Thoracic aorta (tissue), 2 donors: ENCODE data around the gene ZBTB6. TPM values are rescaled to one million over a fixed set of nuclear protein-coding genes. Genes with fewer than 3 reads are reported as not detected.
"Not testable (repeated sequence)": the region's sequence is repeated elsewhere in the genome, so short reads cannot be mapped to it uniquely, and the experiment has no call there.

Experiments
- ATAC-seq: fragments of 150-250 bp; one replicate; pipeline ENCODE4 v1.8.0; 2017; ENCODE audit warnings: low read depth; ENCODE audit not compliant: insufficient number of reproducible peaks, low FRiP score
- DNase-seq: peaks from one replicate; pipeline ENCODE4 v3.0.0-alpha.2; 2020; ENCODE audit warnings: low spot score
- H3K27ac ChIP-seq, 2 donors: fragments of 200-600 bp; sonication (generic); 1 replicate in 1 of 2; 2 replicates in 1 of 2; pipeline ENCODE4 v1.5.1; 2016; ENCODE audit warnings: mild to moderate bottlenecking in 2 of 2, moderate library complexity in 2 of 2
- H3K27me3 ChIP-seq: fragments of 200-600 bp; sonication (generic); replicated peaks from 2 replicates; pipeline ENCODE4 v1.6.0; 2016; ENCODE audit warnings: mild to moderate bottlenecking; ENCODE audit not compliant: insufficient read depth
- H3K36me3 ChIP-seq: fragments of 200-600 bp; sonication (generic); one replicate; pipeline ENCODE4 v1.5.1; 2016
- H3K4me1 ChIP-seq, 2 donors: fragments of 200-600 bp; sonication (generic); 1 replicate in 1 of 2; 2 replicates in 1 of 2; pipeline versions ENCODE4 v1.5.1 to v1.6.0; 2016; ENCODE audit warnings: low read depth in 2 of 2, mild to moderate bottlenecking in 1 of 2; ENCODE audit not compliant: control insufficient read depth in 1 of 2
- H3K4me3 ChIP-seq: fragments of 200-600 bp; sonication (generic); 2 replicates; pipeline ENCODE4 v1.5.1; 2016; ENCODE audit warnings: mild to moderate bottlenecking
- H3K9me3 ChIP-seq: fragments of 200-600 bp; sonication (generic); 2 replicates; pipeline ENCODE4 v1.5.1; 2016
- CTCF ChIP-seq: fragments of 200-600 bp; sonication (generic); IDR thresholded peaks from one replicate; pipeline ENCODE4 v1.5.1; 2019; ENCODE audit warnings: antibody characterized with exemption
- total RNA-seq, 2 donors: library from RNA; depleted of rRNA; stranded (reverse); fragments of >200 nt; gene quantifications; one replicate each; pipeline versions ENCODE4 v1.1.0 to v1.2.3, GENCODE V29; 2016

ZBTB6 gene
- total RNA-seq, 2 donors from 2014 or later: 6.2 to 8.0 TPM

- no peak for TF ChIP-seq CTCF
- Histone ChIP-seq H3K4me3 (no peak overlapping the region), H3K4me1 (no peaks in the 10 kb centered on the region), H3K36me3 (peaks cover 3% of the 10 kb centered on the region), H3K9me3 (no peaks in the 10 kb centered on the region), H3K27ac (no peak overlapping the region), H3K27me3 (no peaks in the 10 kb centered on the region)
- DNase-seq (no peak), ATAC-seq (no peak)
These were observed 9.6 kb upstream of the ZBTB6 start for GRCh38 chr9:122922713-122923112.

DNA sequence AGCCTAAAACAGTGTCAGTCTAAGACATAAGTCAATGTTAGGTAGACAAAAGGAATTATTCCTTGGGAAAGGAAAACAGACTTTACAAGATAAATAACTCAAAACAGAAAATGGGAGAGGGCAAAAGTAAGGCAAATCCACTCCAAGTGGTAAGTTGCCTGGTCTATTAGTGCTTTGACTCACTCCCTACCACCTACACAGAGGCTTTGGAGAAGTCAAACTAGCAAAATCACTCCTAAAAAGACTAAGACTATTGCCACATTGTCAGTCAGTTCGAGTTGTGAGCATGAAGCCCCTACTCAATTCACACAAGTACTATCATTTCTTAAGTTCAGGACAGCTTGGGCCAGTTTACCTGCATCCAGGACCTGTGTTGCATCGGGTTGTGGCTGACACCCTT, 5.2 kb upstream of the ZBTB6 start:
- ATAC-seq: no peak
- no peak for DNase-seq
- H3K36me3 ChIP-seq: peaks cover 3% of the 10 kb centered on the region
- H3K27me3 ChIP-seq: no peaks in the 10 kb centered on the region
- no peak overlapping the region for H3K4me3 ChIP-seq
- peaks cover 0 to 6% of the 10 kb centered on the region in 2 donors for H3K4me1 ChIP-seq
- no peaks in the 10 kb centered on the region for H3K9me3 ChIP-seq
- no peak overlapping the region for H3K27ac ChIP-seq
- no peak for TF ChIP-seq CTCF

DNA sequence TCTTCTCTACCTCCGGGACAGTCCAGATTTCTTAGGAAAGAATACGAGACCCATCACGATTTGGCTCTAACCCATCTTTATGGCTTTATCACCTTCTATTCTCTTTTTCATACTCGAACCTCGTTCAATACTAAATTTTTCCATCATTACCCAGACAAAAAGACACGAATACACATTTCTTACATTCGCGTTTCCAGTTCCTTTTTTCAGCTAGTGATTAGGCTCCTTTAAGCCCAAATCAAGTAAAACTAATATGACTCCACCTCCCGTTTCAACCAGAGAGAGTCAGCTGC, 506 bp downstream of the ZBTB6 start:
- DNase-seq: no peak

GRCh38 chr9:122906122-122906521, 7.0 kb downstream of the ZBTB6 start:
- DNase-seq, H3K36me3 ChIP-seq, H3K27ac ChIP-seq, H3K4me3 ChIP-seq, ATAC-seq, H3K9me3 ChIP-seq, H3K27me3 ChIP-seq: not testable (repeated sequence)
- peaks cover 21 to 30% of the 10 kb centered on the region in 2 donors for H3K4me1 ChIP-seq

More for the DNA sequence above, 506 bp downstream of the ZBTB6 start:
- Histone ChIP-seq H3K27ac (peak overlapping the region; percentile 63 to 83), H3K27me3 (no peaks in the 10 kb centered on the region), H3K4me3 (peak overlapping the region; percentile 76), H3K9me3 (no peaks in the 10 kb centered on the region), H3K4me1 (peaks cover 4 to 15% of the 10 kb centered on the region in 2 donors), H3K36me3 (peaks cover 8% of the 10 kb centered on the region)
- no peak for ATAC-seq
- TF ChIP-seq CTCF: no peak

GRCh38 chr9:122904823-122905710, 8.1 kb downstream of the ZBTB6 start, which contains the start of gene RC3H2:
Gene RC3H2 (minus strand): TSS chr9:122905359. CDS start chr9:122897509, 7,850 bp downstream.
- H3K27ac ChIP-seq: peak within 1 kb of the TSS; percentile 95 to 96
- no peaks in the 10 kb centered on the region for H3K36me3 ChIP-seq
- peaks cover 32 to 40% of the 10 kb centered on the region in 2 donors for H3K4me1 ChIP-seq
- H3K4me3 ChIP-seq: peak within 1 kb of the TSS; percentile 99
- H3K9me3 ChIP-seq: no peaks in the 10 kb centered on the region
- DNase-seq (peak; percentile 98), ATAC-seq (peak; percentile 99)
- H3K27me3 ChIP-seq: no peaks in the 10 kb centered on the region
- no peak for TF ChIP-seq CTCF
